GM23338 (cell line): ENCODE measurements around the gene RNF168.
A peak's percentile ranks its signal among the peaks of the same experiment; 100 is the strongest.

Source experiments
- CREB1 ChIP-seq: fragments of 250-450 bp; sonication (Bioruptor Pico); IDR thresholded peaks from 2 replicates; pipeline ENCODE4 v1.5.0; 2020; ENCODE audit warnings: low read depth, mild to moderate bottlenecking, moderate library complexity
- EZH2phosphoT487 ChIP-seq: fragments of 200-600 bp; sonication (generic); IDR thresholded peaks from one replicate; pipeline ENCODE4 v1.8.1; 2018; ENCODE audit warnings: antibody characterized with exemption; ENCODE audit not compliant: unreplicated experiment
- TF ChIP-seq, protein P1 (sequence below), 2 experiments: fragments of 200-600 bp in 1 of 2; sonication (generic) in 1 of 2; conservative IDR thresholded peaks; 2 replicates each; pipeline versions ENCODE4 v1.5.1 to v1.6.1; 2016 to 2017; ENCODE audit warnings: antibody characterized with exemption in 2 of 2, low read depth in 2 of 2, mild to moderate bottlenecking in 2 of 2, moderate library complexity in 1 of 2

DNA sequence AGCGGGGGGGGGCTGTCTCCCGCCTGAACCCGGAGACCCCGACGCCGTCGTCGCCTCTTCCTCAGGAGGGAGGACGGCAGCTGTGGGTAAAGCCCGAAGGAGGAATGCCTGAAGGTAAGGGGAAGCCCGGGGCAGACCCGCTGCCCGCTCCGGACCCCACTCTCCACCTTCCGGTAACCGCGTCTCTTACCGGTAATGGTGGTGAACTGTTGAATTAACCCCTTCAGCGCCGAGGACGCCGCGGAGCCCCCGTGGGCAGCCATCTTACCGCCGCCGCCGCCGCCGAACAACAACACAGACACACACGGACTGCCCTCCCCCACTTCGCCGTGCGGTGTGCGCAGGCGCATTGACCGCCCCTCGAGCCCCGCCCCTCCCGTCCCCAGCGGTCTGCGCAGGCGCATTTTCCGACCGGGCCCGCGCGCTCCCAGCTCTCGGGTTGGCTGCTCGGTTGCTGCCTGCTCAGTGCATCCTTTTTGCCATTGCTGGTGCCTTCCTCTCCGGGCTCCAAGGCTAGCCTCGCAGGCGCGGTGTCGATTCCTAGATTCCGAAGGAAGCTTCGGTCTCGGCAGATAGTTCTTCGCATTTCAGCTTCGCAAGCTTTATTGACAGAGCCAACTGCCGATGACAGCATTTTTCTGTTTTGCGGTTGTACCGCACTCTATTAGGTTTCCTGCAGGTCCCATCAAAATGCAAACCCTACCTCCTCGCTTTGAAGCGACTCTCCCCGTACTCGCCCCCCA is 71.3 kb downstream of the RNF168 start, which contains the start of gene UBXN7:
- TF ChIP-seq, protein P1, sequence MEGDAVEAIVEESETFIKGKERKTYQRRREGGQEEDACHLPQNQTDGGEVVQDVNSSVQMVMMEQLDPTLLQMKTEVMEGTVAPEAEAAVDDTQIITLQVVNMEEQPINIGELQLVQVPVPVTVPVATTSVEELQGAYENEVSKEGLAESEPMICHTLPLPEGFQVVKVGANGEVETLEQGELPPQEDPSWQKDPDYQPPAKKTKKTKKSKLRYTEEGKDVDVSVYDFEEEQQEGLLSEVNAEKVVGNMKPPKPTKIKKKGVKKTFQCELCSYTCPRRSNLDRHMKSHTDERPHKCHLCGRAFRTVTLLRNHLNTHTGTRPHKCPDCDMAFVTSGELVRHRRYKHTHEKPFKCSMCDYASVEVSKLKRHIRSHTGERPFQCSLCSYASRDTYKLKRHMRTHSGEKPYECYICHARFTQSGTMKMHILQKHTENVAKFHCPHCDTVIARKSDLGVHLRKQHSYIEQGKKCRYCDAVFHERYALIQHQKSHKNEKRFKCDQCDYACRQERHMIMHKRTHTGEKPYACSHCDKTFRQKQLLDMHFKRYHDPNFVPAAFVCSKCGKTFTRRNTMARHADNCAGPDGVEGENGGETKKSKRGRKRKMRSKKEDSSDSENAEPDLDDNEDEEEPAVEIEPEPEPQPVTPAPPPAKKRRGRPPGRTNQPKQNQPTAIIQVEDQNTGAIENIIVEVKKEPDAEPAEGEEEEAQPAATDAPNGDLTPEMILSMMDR (conservative IDR thresholded peaks at IDR 0.05; ENCODE audit: low read depth in 2 of 2), result no peak
- 0 out of 2 replicates have a peak, but pooled peaks have one; percentile 7 for TF ChIP-seq CREB1 (CRISPR knock-in tag)
- TF ChIP-seq EZH2phosphoT487, result no peak
